ENCODE results near the gene CALHM1.

DNA sequence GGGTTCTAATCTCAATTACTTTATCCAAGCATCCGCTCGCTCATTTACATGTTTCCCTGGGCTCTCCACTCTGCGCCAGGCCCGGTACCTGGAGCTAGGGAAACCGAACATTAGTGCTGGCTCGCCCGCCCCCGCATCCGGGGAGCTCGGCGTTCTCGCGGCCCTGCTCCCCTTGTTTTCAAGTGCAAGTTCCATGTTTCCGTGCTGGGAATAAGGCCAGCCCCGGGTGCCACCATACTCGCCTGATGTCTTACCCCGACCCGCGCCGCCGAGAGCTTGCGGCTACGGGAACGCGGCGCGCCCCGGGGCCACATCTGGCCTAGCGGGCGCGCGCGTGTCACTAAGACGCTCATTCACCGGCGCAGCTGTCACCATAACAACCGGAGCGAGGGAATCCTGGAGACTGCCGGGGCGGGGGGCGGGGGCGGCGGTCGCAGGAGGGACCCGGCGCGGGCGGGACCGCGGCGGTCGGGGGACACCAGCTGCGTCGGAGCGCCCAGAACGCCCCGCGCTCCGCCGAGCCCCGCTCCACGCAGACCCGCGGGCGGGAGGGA lies 34.7 kb upstream of the CALHM1 start, which contains the start of gene NEURL1:
- TF ChIP-seq CTCF (IDR thresholded peaks at IDR 0.05) (no peak), POLR2A (IDR thresholded peaks at IDR 0.05) (no peak)

Data from body of pancreas (tissue), 4 donors.